RWPE1 (cell line): Measurements from ENCODE around the gene PTGFRN.

Experiments used
- CTCF ChIA-PET: fragments of 350-600 bp; sonication (Branson Sonifier 250); formaldehyde crosslinking; extraction: SDS; loops from one replicate; lab custom pipeline; 2021; lab: Yijun Ruan, JAX
- POLR2A ChIA-PET: fragments of 400-600 bp; formaldehyde crosslinking; extraction: SDS; loops from one replicate; lab custom pipeline; 2020; ENCODE audit warnings: antibody characterized with exemption; ENCODE audit not compliant: low non-redundant PET; lab: Yijun Ruan, JAX
- DNase-seq: peaks from one replicate; pipeline ENCODE4 v3.0.0; 2012; ENCODE audit warnings: low spot score
- H3K27ac ChIP-seq: fragments of 450-650 bp; 2 replicates; pipeline ENCODE4 v1.5.1; 2017
- CTCF ChIP-seq: fragments of 450-650 bp; conservative IDR thresholded peaks from 2 replicates; pipeline ENCODE4 v1.5.1; 2017; ENCODE audit warnings: low read depth, mild to moderate bottlenecking

PTGFRN gene

GRCh38 chr1:116878804-116879477, 30.8 kb upstream of the PTGFRN start:
- peak overlapping the region; percentile 74 for H3K27ac ChIP-seq
- CTCF ChIA-PET: interaction anchor here (0.6 to 0.7 kb wide), 3 partner anchors 104 to 471 kb away, joined by 3 to 4 read pairs (median 3); no protein-coding TSS in a partner anchor
- peak; percentile 78 for DNase-seq
- POLR2A ChIA-PET: no interaction called here
- no peak for TF ChIP-seq CTCF

GRCh38 chr1:116879478-116880133, 30.1 kb upstream of the PTGFRN start:
- H3K27ac ChIP-seq: peak overlapping the region; percentile 74
- no peak for DNase-seq
- no peak for TF ChIP-seq CTCF
- POLR2A ChIA-PET: no interaction called here
- CTCF ChIA-PET: interaction anchor here (0.6 to 0.7 kb wide), 2 partner anchors 104 to 142 kb away, joined by 3 to 4 read pairs; no protein-coding TSS in a partner anchor

GRCh38 chr1:116880917-116881316, 28.8 kb upstream of the PTGFRN start:
- POLR2A ChIA-PET: no interaction called here
- CTCF ChIA-PET: interaction anchor here (0.7 kb wide), 2 partner anchors 95 to 170 kb away, joined by 3 read pairs; no protein-coding TSS in a partner anchor

GRCh38 chr1:116881879-116882520, 27.7 kb upstream of the PTGFRN start:
- DNase-seq: peak; percentile 67
- no peak overlapping the region for H3K27ac ChIP-seq
- CTCF ChIA-PET: interaction anchor here (0.7 to 1.5 kb wide), 7 partner anchors 27 to 465 kb away, joined by 3 to 7 read pairs (median 3); partner anchors contain the start of gene TTF2
- POLR2A ChIA-PET: interaction anchor here (0.8 kb wide), 1 partner anchor 29 kb away, joined by 3 read pairs; no protein-coding TSS in a partner anchor
- no peak for TF ChIP-seq CTCF

More at GRCh38 chr1:116880917-116881316, 28.8 kb upstream of the PTGFRN start:
- no peak for TF ChIP-seq CTCF
- no peak overlapping the region for H3K27ac ChIP-seq
- no peak for DNase-seq

GRCh38 chr1:116882866-116883265, 26.9 kb upstream of the PTGFRN start:
- ChIA-PET POLR2A (interaction anchor here (0.6 to 0.8 kb wide), 2 partner anchors 13 to 28 kb away, joined by 3 read pairs; no protein-coding TSS in a partner anchor), CTCF (interaction anchor here (0.6 to 1.5 kb wide), 3 partner anchors 28 to 171 kb away, joined by 3 to 7 read pairs (median 3); no protein-coding TSS in a partner anchor)
- H3K27ac ChIP-seq: no peak overlapping the region
- no peak for TF ChIP-seq CTCF
- DNase-seq: no peak
